Measurements from ENCODE around the gene FGD3.

DNA sequence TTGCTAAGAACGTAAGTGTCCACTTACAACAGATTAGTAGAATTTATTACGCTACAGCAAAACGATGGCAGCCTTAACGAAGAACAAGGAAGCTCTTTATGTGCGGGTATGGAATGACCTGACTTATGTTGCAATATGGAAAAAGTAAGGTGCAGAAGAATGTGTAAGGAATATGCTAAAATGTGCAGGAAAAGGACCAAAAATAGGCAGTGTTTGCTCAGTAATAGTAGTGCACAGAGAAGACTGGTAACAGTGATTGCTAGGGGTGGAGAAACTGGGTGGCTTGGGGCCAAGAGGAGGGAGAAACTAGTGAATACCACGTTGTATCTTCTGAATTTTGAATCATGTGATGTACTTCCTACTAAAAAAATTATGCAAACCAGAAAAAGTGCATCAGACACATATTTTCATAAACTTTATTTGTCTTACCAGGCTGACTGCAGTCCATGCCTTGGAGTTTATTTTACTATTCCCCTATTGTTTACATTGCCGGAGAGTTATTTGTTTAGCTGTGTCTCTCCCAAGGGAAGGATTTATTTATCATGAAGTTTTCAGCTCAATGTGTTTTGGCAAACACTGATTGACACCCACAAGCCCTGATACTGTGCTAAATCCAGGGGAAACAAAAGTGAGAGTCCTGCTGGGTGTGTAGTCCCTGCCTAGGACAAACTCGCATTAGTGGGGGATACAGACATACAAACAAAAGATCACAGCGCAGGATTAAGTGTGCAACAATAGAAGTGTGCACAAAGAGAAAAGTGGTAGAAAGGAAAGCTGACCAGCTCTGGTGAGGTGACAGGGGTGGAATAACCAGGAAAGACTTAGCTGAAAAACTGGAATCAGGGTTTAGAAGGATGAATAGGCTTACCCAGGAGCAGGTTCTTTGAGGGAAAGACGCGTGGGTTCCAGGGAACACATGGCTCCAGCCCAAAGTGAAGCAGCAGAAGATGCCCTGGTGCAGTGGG, 35.5 kb upstream of the FGD3 start:
- TF ChIP-seq, protein P1, sequence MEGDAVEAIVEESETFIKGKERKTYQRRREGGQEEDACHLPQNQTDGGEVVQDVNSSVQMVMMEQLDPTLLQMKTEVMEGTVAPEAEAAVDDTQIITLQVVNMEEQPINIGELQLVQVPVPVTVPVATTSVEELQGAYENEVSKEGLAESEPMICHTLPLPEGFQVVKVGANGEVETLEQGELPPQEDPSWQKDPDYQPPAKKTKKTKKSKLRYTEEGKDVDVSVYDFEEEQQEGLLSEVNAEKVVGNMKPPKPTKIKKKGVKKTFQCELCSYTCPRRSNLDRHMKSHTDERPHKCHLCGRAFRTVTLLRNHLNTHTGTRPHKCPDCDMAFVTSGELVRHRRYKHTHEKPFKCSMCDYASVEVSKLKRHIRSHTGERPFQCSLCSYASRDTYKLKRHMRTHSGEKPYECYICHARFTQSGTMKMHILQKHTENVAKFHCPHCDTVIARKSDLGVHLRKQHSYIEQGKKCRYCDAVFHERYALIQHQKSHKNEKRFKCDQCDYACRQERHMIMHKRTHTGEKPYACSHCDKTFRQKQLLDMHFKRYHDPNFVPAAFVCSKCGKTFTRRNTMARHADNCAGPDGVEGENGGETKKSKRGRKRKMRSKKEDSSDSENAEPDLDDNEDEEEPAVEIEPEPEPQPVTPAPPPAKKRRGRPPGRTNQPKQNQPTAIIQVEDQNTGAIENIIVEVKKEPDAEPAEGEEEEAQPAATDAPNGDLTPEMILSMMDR (IDR thresholded peaks at IDR 0.05; ENCODE audit: borderline replicate concordance, extremely low read depth, low read length, poor library complexity, severe bottlenecking): no peak
- no peak for TF ChIP-seq EZH2 (IDR thresholded peaks at IDR 0.05; ENCODE audit: borderline replicate concordance, low read depth, low read length, severe bottlenecking)
